WTC11 (cell line): ENCODE measurements around the gene PTP4A2. TPM values are rescaled to one million over a fixed set of nuclear protein-coding genes. Genes with fewer than 3 reads are reported as not detected.

Experiments used
- ATAC-seq: fragments of 200-7000 bp; cut with Tn5 transposase; 2 replicates; pipeline ENCODE4 v1.10.0; 2021; ENCODE audit warnings: mild to moderate bottlenecking, moderate library complexity
- CTCF ChIA-PET: fragments of 300-600 bp; sonication (Branson Sonifier 250); formaldehyde crosslinking; loops from one replicate; lab custom pipeline; 2021; ENCODE audit warnings: antibody characterized with exemption; lab: Charles Lee
- POLR2A ChIA-PET: fragments of 350-600 bp; sonication (Branson Sonifier 250); formaldehyde crosslinking; loops from one replicate; lab custom pipeline; 2021; ENCODE audit warnings: antibody characterized with exemption; lab: Charles Lee
- DNase-seq: peaks from one replicate; pipeline ENCODE4 v3.0.0; 2021; ENCODE audit warnings: low spot score
- H3K27ac Mint-ChIP-seq: 2 replicates; pipeline ENCODE4 v1.8.0; 2021; ENCODE audit warnings: mixed read lengths
- H3K27me3 Mint-ChIP-seq: 2 replicates; pipeline ENCODE4 v1.8.0; 2021; ENCODE audit warnings: low read depth, mild to moderate bottlenecking, moderate library complexity, mixed read lengths
- H3K36me3 Mint-ChIP-seq: 2 replicates; pipeline ENCODE4 v1.8.0; 2021; ENCODE audit warnings: mixed read lengths
- H3K4me1 Mint-ChIP-seq: 2 replicates; pipeline ENCODE4 v1.8.0; 2022; ENCODE audit warnings: mixed read lengths
- H3K4me3 Mint-ChIP-seq: 2 replicates; pipeline ENCODE4 v1.8.0; 2021; ENCODE audit warnings: mild to moderate bottlenecking, moderate library complexity, mixed read lengths
- H3K9me3 Mint-ChIP-seq: 2 replicates; pipeline ENCODE4 v1.8.0; 2021; ENCODE audit warnings: mixed read lengths
- ATF1 ChIP-seq: sonication (generic); formaldehyde crosslinking; IDR thresholded peaks from 2 replicates; pipeline ENCODE4 v1.8.1; 2023; ENCODE audit warnings: mild to moderate bottlenecking, moderate library complexity, missing genetic modification reagents
- ATF6 ChIP-seq: sonication (generic); formaldehyde crosslinking; IDR thresholded peaks from 2 replicates; pipeline ENCODE4 v1.8.1; 2023; ENCODE audit warnings: mild to moderate bottlenecking, missing genetic modification reagents
- CBFB ChIP-seq: sonication (generic); formaldehyde crosslinking; IDR thresholded peaks from 2 replicates; pipeline ENCODE4 v1.8.1; 2022; ENCODE audit warnings: mild to moderate bottlenecking, low read depth, missing genetic modification reagents
- CREB1 ChIP-seq: sonication (generic); formaldehyde crosslinking; IDR thresholded peaks from 2 replicates; pipeline ENCODE4 v1.8.0; 2023; ENCODE audit warnings: mild to moderate bottlenecking, missing genetic modification reagents
- CREM ChIP-seq: sonication (generic); formaldehyde crosslinking; IDR thresholded peaks from 2 replicates; pipeline ENCODE4 v1.8.1; 2022; ENCODE audit warnings: mild to moderate bottlenecking, missing genetic modification reagents, moderate library complexity
- ELF4 ChIP-seq: sonication (generic); formaldehyde crosslinking; IDR thresholded peaks from 2 replicates; pipeline ENCODE4 v1.8.1; 2022; ENCODE audit warnings: low read depth, mild to moderate bottlenecking, moderate library complexity, missing genetic modification reagents
- EMX1 ChIP-seq: fragments of 250-450 bp; sonication (Bioruptor Pico); IDR thresholded peaks from 2 replicates; pipeline ENCODE4 v1.8.0; 2021; ENCODE audit warnings: mild to moderate bottlenecking
- ESRRA ChIP-seq: sonication (generic); formaldehyde crosslinking; IDR thresholded peaks from 2 replicates; pipeline ENCODE4 v1.8.1; 2022; ENCODE audit warnings: mild to moderate bottlenecking, missing genetic modification reagents, borderline replicate concordance
- FOXJ3 ChIP-seq: sonication (generic); formaldehyde crosslinking; IDR thresholded peaks from 2 replicates; pipeline ENCODE4 v1.9.0; 2021; ENCODE audit warnings: missing genetic modification reagents, mild to moderate bottlenecking, borderline replicate concordance
- FOXK1 ChIP-seq: sonication (generic); formaldehyde crosslinking; IDR thresholded peaks from 2 replicates; pipeline ENCODE4 v1.8.0; 2022; ENCODE audit warnings: mild to moderate bottlenecking, moderate library complexity, missing genetic modification reagents
- FOXP1 ChIP-seq: sonication (generic); formaldehyde crosslinking; IDR thresholded peaks from 2 replicates; pipeline ENCODE4 v1.8.0; 2022; ENCODE audit warnings: missing genetic modification reagents, mild to moderate bottlenecking, moderate library complexity, borderline replicate concordance
- FOXP4 ChIP-seq: sonication (generic); formaldehyde crosslinking; IDR thresholded peaks from 2 replicates; pipeline ENCODE4 v1.8.0; 2022; ENCODE audit warnings: mild to moderate bottlenecking, missing genetic modification reagents
- MAX ChIP-seq: sonication (generic); formaldehyde crosslinking; IDR thresholded peaks from 2 replicates; pipeline ENCODE4 v1.8.0; 2022; ENCODE audit warnings: mild to moderate bottlenecking, missing genetic modification reagents
- MLX ChIP-seq: sonication (generic); formaldehyde crosslinking; IDR thresholded peaks from 2 replicates; pipeline ENCODE4 v1.8.1; 2023; ENCODE audit warnings: mild to moderate bottlenecking, missing genetic modification reagents, moderate library complexity
- NR1H2 ChIP-seq: sonication (generic); formaldehyde crosslinking; IDR thresholded peaks from 2 replicates; pipeline ENCODE4 v1.9.0; 2021; ENCODE audit warnings: mild to moderate bottlenecking, moderate library complexity, missing genetic modification reagents
- NR2C2 ChIP-seq: sonication (generic); formaldehyde crosslinking; IDR thresholded peaks from 2 replicates; pipeline ENCODE4 v1.8.0; 2022; ENCODE audit warnings: mild to moderate bottlenecking, missing genetic modification reagents
- RELA ChIP-seq: sonication (generic); formaldehyde crosslinking; IDR thresholded peaks from 2 replicates; pipeline ENCODE4 v1.8.1; 2022; ENCODE audit warnings: missing genetic modification reagents, mild to moderate bottlenecking, borderline replicate concordance
- RORB ChIP-seq: fragments of 250-450 bp; sonication (Bioruptor Pico); IDR thresholded peaks from 2 replicates; pipeline ENCODE4 v1.9.0; 2021; ENCODE audit warnings: mild to moderate bottlenecking
- SMAD4 ChIP-seq: sonication (generic); formaldehyde crosslinking; IDR thresholded peaks from 2 replicates; pipeline ENCODE4 v1.8.0; 2022; ENCODE audit warnings: mild to moderate bottlenecking, missing genetic modification reagents
- SP1 ChIP-seq: sonication (generic); formaldehyde crosslinking; conservative IDR thresholded peaks from 2 replicates; pipeline ENCODE4 v1.8.1; 2022; ENCODE audit warnings: missing genetic modification reagents
- STAT6 ChIP-seq: sonication (generic); formaldehyde crosslinking; conservative IDR thresholded peaks from 2 replicates; pipeline ENCODE4 v1.8.1; 2023; ENCODE audit warnings: mild to moderate bottlenecking, low read depth, missing genetic modification reagents, moderate library complexity
- TEAD4 ChIP-seq: sonication (generic); formaldehyde crosslinking; IDR thresholded peaks from 2 replicates; pipeline ENCODE4 v1.8.0; 2022; ENCODE audit warnings: mild to moderate bottlenecking, missing genetic modification reagents
- USF1 ChIP-seq: sonication (generic); formaldehyde crosslinking; IDR thresholded peaks from 2 replicates; pipeline ENCODE4 v1.8.0; 2022; ENCODE audit warnings: mild to moderate bottlenecking, missing genetic modification reagents
- ZNF423 ChIP-seq: fragments of 250-450 bp; sonication (Bioruptor Pico); IDR thresholded peaks from 2 replicates; pipeline ENCODE4 v2.1.2; 2022; ENCODE audit warnings: mild to moderate bottlenecking, moderate library complexity
- total RNA-seq: library from RNA; stranded (reverse); gene quantifications from 3 replicates; pipeline ENCODE4 v1.2.3, GENCODE V29; 2021

Gene PTP4A2
- total RNA-seq, 1 experiment from 2014 or later: 172 TPM

GRCh38 chr1:31883357-31883942, 54.7 kb downstream of the PTP4A2 start (continued):
- TF ChIP-seq USF1 (CRISPR knock-in tag): no peak
- no peak for TF ChIP-seq FOXK1 (CRISPR knock-in tag)
- TF ChIP-seq CREM: no peak
- no peak for TF ChIP-seq FOXP1 (CRISPR knock-in tag)
- no peak for TF ChIP-seq EMX1

GRCh38 chr1:31881688-31882000, 56.5 kb downstream of the PTP4A2 start:
- TF ChIP-seq MLX (no peak), NR2C2 (CRISPR knock-in tag) (no peak), FOXJ3 (CRISPR knock-in tag) (no peak), FOXP4 (CRISPR knock-in tag) (no peak), ESRRA (CRISPR knock-in tag) (no peak), STAT6 (CRISPR knock-in tag) (no peak), RORB (CRISPR knock-in tag) (no peak), ZNF423 (CRISPR knock-in tag) (no peak), SP1 (CRISPR knock-in tag) (no peak), RELA (CRISPR knock-in tag) (no peak), TEAD4 (no peak), ATF6 (no peak), NR1H2 (no peak), ATF1 (CRISPR knock-in tag) (no peak), CREB1 (CRISPR knock-in tag) (no peak), SMAD4 (CRISPR knock-in tag) (no peak), MAX (CRISPR knock-in tag) (no peak), ELF4 (CRISPR knock-in tag) (no peak), CBFB (no peak)
- Mint-ChIP-seq H3K9me3 (no peaks in the 10 kb centered on the region), H3K4me3 (no peak overlapping the region), H3K36me3 (no peaks in the 10 kb centered on the region), H3K27ac (no peak overlapping the region), H3K27me3 (peaks cover 4% of the 10 kb centered on the region; the same call in 1 of the 2 replicates), H3K4me1 (peaks cover 5% of the 10 kb centered on the region; the same call in 1 of the 2 replicates)
- ATAC-seq: no peak
- no peak for DNase-seq
- ChIA-PET POLR2A (no interaction called here), CTCF (interaction anchor here (2.3 kb wide), 1 partner anchor 82 kb away, joined by 11 read pairs; no protein-coding TSS in a partner anchor)
